HG03520 (cell line): Measurements from ENCODE around the gene USP15.
A peak's percentile ranks its signal among the peaks of the same experiment; 100 is the strongest.

Source experiments
- ATAC-seq: cut with Tn5 transposase; IDR thresholded peaks from one replicate; pipeline ENCODE4 v1.9.1; 2021; ENCODE audit warnings: mild to moderate bottlenecking, moderate library complexity; ENCODE audit not compliant: unreplicated experiment

Gene USP15

DNA sequence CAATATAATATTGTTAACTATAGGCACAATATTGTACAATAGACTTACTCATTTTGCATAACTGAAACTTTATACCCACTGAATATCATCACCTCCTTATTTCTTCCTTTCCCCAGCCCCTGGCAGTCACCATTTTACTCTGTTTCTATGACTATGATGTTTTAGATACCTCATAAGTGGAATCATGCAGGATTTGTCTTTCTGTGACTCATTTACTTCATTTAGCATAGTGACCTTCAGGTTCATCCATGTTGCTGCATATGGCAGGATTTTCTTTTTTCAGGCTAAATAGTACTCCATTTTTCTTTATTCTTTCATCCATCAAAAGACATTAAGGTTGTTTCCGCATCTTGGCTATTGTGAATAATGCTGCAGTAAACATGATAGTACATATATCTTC, 18.9 kb downstream of the USP15 start:
- no peak for ATAC-seq

DNA sequence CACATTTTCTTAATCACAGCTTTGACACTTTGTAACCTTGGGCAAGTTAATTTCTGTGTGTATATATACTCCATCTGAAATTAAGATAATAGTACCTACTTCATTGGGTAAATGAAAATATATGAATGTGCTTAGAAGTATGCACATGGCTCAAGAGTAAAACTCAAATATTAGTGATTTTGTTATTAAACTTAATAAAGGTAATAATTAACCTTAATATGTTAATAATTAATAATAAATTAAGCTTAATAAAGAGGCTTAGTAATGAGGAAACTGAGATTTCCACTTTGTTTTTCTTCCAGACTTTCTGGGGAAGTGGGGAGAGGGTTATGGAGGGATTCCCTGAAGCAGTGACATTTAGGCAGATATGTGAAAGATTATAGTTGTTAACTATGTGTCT, 19.8 kb downstream of the USP15 start:
- ATAC-seq: no peak

DNA sequence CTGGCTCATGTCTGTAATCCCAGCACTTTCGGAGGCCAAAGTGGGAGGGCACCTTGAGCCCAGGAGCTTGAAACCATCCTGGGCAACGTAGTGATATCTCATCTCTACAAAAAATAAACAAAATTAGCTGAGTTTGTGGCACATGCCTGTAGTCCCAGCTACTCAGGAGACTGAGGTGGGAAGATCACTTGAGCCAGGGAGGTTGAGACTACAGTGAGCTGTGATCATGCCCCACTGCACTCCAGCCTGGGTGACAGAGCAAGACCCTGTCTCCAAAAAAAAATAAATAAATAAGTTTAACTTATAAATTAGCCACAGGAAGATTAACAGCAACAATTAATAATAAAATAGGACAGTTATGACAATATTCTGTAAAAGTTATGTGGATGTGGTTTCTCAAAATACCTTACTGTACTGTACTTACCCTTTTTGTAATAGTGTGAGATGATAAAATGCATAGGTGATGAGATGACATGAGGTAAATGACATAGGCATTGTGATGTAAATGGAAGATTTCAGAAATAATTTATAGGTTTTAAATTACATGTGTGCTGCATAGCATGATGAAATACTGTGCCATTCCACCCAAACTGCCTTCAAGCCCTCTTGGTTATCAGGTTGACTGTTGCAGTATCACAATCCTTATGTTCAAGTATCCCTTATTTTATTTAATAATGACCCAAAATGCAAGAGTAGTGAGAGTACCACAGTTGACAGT, 22.0 kb downstream of the USP15 start:
- no peak for ATAC-seq

DNA sequence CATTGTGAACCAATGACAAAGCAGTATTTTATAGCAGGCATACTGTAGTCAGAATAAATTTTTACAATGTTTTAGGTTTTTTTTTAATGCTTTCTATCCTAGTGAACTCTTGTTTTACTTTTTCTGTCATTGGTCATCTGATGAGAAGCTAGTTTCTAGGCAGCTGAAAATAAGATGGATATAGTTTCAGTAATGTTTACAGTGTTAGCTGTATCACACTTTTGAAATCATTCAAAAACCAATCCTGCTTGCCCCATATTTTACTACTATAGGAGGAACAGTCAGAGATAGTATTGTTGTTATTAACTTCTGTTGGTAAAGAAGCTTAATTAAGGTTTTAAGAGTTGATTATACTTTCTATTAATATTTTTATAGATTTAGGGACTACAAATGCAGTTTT, 24.5 kb downstream of the USP15 start:
- no peak for ATAC-seq

DNA sequence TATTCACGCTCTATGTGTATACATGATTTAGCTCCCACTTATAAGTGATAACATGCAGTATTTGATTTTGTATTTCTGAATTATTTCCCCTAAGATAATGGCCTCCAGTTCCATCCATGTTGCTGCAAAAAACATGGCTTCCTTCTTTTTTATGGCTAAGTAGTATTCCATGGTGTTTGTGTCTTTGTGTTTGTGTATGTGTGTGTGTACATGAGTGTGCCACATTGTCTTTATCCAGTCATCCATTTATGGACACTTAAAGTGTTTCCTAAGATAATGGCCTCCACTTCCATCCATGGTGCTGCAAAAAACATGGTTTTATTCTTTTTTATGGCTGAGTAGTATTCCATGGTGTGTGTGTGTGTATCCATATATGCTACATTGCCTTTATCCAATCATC, 25.1 kb downstream of the USP15 start:
- no peak for ATAC-seq

DNA sequence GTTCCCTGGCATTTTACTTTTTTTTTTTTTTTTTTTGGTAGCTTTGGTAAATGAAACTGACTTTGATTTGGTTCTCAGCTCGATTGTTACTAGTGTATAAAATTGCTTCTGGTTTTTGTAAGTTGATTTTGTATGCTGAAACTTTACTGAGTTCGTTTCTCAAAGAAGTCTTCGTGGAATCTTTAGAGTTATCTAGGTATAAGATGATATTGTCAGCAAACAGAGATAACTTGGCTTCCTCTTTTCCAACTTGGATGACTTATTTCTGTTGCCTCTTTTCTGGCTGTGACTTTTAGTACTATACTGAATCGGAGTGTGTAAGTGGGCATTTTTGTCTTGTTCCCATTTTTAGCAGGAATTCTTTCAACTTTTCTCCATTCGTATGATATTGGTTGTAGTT, 28.1 kb downstream of the USP15 start:
- ATAC-seq: no peak

DNA sequence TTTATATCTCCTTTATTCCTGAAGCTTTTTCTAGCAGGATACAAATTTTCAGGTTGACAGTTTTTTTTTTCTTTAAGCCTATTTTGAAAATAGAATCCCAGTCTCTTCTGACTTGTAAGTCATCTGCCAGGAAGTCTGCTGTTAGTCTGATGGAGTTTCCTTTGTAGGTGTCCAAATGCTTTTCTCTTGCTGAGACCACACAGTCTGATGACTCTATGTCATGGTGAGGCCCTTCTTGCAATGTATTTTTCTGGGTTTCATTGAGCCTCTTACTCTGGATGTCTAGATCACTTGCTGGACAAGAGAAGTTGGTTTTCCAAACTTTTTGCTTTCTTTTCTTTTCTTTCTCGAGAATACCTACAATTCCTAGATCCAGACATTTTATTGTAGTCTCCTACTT, 30.6 kb downstream of the USP15 start:
- no peak for ATAC-seq

DNA sequence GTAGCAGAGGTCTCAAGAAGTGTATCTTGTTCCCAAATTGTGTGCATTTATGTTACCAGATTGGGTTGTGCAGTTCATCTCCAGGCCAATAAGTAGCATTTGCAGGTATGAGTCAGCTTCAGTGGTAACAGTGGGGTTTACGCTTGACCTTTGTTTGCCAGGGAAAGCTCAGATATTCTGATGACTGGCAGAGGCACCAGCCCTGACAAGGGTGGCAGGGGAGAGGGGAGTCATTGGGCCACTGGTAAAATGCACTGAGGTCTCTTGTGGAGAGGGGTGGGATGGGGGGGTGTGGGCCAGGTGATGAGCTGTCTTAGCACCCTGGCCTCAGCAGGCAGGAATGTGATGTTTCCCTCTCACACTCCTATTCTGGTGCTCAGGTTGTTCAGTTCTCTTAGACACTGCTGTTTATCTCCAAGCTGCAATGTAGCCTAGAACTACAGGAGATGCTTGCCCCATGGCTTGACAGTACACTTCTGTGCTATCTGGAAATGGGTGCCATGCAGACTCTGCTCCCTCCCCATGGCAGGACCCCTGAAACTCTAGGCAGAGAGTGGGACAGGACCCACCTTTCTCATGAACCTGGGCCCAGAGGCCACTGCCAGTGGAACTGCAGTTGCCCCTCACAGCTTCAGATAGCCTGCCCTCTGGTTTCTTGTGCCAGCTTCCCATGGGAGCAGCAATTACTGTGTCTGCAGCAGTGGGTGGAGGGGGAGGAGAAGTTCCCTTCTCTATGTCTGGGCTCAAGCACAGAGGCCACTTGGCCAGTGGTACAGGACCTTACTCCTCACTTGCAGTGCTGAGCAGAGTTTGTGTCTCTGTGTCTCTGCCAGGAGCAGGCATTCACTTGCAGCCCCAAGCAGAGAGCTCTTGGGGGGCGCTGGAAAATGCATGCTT, 31.9 kb downstream of the USP15 start:
- no peak for ATAC-seq

DNA sequence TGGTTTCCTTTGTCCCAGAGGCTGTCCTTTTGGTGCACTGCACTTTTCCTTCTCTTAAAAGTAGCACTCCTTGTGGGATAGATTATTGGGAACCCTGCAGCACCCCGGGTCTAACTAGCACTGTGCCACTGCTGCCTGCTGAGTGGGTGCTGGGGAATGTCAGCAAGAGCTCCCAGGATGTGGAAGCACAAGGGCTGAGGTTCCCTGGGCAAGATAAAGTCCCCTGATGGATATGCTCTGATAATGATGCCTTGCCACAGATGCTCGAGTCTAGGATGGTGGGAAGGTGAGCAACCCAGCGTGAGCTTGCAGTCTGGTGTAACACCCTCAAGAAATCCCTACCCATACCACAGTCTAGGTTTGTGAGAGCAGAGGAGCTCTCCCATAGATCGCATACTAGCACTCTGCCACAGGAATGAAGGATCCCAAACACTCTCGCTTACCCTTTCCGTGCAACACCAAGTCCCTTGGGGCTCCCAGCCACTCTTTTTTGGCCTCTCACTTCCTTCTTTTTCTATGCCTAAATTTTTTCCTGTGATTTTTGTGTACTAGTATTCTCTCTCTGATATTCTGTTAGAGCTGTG, 32.6 kb downstream of the USP15 start:
- no peak for ATAC-seq

DNA sequence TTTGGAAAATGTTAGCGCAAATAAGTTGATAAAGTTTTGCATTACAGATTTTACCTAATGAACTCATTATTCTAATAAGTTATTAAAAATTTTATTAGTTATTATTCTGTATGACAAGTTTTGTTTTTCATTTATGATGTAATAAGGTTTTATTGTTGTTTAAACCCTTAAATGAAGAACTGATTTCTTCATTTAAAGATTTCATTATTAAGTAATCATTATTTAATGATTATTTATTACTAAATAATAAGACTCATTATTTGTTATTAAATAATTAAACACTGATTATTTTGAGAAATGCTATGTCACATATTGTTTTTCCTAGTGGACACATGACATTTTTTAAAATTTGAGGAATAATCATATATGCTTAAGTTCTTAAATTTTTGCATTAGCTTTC, 34.2 kb downstream of the USP15 start:
- ATAC-seq: no peak

DNA sequence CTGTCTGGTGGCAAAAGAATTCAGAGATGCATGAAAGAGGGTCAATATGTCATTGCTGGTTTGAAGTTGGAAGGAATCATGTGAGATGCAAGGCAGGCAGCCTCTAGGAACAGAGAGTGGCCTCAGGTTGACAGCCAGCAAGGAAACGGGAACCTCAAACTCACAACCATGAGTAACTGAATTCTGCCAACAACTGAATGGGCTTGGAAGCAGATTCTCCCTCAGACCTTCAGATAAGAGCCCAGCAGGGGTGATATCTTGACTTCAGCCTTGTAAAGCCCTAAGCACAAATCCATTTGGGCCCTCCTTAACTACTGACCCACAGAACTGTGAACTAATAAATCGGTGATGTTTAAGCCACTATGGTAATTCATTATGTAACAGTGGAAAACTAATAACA, 35.8 kb downstream of the USP15 start:
- no peak for ATAC-seq

DNA sequence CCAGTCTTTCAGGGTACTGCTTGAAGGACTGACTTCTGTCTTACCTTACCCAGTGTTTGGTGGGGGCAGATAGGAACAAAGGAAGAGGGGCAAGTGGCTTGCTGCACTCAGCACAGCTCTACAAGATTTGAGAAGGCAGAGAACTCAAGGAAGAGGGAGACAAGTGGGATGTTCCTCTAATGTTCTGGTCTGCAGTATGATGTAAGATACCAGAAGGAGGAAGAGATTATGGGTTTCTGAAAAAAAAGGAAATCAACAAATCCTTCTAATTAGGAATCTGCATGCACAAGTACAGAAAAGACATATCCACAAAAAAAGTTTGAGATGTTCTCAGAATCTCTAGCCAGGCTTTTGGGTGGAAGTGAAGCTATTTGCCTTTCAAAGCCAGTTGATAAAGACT, 37.1 kb downstream of the USP15 start:
- ATAC-seq: no peak

DNA sequence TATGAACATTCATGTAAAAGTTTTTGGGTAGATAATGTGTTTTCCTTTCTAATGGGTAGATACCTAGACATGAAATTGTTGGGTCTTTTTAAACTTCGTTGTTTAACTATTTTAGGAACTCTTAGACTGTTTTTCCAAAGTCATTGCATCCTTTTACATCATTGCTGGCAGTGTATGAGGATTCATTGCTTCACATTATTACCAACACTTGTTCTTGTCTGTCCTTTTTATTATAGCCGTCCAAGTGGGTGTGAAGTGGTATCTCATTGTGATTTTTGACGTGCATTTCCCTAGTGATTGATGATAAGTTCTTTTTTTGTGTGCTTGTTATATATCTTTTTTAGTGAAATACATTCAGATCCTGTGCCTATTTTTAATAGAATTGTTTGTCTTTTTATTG, 39.4 kb downstream of the USP15 start:
- ATAC-seq: no peak

DNA sequence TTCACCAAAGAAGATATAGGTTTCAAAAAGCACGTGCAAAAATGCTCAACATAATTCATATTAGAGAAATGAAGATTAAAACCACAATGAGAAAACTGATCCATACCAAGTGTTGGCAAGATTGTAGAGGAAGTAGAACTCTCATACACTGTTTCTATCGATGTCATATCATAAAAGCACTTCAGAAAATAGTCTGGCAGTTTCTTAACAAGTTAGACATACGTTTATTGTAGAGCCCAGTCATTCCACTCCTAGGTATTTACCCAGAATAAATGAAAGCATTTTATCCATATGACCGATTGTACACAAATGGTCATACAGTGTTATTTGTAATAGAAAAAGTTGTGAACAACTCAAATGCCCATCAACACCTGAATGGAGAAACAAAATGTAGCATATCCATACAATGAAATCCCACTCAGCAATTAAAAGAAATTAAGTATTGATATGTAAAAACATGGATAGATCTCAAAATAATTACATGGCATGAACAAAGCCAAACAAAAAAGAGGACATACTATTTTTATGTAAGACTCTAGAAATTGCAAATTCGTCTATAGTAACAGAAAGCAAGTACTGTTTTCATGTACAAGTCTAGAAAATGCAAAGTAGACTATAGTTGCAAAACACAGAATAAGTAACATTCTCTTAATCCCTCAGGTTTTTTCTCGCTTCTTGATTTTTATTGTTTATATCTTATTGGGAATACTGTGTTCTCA, 41.0 kb downstream of the USP15 start:
- ATAC-seq: peak; percentile 51

DNA sequence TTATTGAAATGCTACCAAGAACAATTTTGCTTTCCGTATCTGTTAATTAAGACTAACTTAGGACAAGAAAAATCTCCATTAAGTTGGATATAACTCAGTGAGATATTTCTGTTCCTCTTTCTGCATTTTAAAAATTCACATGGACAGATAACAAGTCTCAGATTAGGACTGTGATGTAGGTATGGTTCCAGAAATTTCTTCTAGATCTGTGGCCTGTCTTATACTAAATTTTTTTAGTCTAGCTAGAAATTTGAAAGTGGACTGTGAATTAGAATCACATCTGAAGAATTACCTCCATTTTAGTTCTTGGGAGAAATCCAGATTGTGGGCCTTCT, 41.6 kb downstream of the USP15 start:
- ATAC-seq: no peak

DNA sequence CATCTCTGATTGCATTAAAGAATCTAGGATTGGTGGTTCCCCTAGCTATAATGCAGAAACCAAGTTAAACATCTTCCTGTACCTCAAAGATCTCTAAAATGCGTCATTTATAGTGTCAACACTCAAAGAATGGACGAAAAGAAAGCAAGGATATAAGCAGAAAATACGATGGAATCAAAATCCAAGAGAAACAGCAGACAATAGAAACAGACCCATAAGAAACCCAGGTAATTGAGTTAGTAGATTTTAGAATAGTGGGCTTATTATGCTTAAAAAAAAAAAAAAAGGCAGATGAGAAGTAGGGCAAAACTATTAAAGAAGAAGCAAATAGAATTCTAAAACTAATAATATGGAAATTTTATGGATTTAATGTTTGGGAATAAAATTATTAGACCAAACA, 44.4 kb downstream of the USP15 start:
- ATAC-seq: no peak

DNA sequence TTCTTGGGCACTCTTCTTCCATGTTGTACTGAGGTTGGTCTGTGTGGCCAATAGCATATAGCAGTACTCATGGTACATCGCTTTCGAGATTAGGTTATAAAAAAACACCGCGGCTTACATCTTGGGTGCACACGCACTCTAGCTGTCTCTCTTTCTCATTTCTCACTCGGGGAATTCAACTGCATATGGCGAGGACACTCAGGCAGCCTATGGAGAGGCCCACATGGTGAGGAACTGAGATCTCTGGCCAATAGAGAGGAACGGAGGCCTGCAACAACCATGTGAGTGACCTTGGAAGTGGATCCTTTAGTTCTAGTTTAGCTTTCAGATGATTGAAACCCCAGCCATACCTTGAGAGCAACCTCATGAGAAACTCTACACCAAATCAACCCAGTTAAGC, 45.6 kb downstream of the USP15 start:
- ATAC-seq: no peak

DNA sequence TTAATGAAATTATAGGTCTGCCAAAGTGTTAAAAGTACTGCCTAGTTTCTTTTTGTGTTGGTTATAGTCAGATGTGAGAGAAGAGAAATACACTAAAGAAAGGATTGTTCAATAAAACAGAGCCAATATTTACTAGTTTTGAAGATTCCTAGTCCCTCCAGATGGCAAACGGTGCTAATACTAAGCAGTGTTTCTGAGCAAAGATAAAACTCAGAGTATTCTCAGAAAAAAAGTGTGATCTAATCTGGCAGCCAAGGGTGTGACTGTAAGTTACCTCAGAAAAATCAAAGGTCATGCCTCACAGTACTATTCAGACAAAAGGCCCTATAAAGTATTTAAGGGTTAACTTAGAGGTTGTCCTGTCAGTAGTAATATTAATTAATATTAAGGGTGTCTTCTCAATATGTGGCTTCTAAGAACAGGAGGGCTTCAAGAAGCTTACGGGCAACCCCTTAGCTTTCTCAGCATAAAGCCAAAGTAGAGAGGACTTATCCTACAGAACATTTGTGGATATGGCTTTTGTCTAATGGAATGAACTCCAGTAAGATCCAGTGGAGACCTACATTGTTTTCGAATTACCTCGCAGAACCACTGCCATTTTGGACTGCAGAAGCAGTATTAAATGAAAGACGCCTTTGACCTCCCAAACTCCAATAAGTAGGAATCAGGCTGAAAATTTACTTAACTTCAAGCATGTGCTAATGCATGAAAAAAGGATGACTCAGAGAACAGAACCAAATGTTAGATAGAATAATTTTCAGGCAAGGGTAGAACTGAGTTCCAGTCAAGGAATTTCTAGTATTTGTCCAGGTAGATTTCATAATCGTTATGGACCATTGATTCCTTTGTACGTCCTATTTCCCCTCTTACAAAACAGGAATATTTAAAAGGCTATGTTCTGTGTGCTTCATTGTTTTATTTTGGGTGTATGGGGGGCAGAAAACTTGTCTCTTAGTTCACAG, 46.6 kb downstream of the USP15 start:
- ATAC-seq: no peak

DNA sequence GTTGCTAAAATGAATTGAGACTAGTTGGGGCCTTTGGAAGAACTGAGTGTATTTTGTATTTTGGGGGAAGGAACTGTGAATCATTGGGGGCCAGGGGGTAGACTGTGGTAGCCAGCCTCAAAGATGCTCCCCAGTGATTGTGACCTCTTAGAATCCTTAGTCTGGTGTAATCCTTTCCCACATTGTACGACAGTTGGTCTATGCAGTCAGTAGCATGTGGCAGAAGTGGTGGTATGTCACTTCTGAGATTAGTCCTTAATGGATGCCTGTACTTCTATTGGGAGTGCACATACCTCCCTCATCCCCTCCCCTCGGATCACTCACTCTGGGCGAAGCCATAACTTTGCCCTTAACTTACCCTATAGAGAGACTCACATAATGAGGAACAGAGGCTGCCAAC, 48.0 kb downstream of the USP15 start:
- no peak for ATAC-seq

DNA sequence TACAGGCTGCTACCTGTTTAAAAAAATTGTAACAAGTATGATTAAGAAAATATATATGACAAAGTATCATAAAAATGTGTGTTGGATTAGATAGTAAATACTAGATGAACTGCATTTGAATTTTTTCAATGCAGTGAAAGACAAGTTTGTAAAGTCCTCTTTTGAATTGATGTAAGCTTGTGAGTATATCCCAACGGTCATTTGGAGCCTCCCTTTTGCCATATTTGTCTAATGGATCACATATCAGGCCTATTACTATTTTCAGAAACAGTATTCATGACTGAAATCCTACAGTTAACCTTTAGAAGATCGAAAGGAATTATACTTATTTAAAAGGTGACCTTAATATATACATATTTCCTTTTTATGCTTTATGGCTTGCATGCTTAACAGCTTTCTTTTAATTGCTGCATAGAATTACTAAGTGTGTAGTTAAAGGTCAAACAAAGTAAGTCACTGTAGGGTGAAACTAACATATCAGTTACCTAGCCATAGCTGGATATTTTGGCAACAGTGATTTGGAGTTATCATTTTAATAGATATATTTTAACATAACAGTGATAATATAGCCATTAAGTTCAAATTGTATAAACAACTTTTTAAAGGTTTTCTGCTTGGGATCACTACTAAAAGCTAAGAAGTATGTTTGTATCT, 53.6 kb downstream of the USP15 start:
- no peak for ATAC-seq
